Gastrocnemius medialis (tissue), 4 donors: ENCODE results near the gene SLC38A4.

Experiments
- CTCF ChIP-seq, 5 experiments: fragments of 450-650 bp in 3 of 5; fragments of 200-600 bp in 2 of 5; sonication (generic) in 2 of 5; IDR thresholded peaks in 4 of 5; conservative IDR thresholded peaks in 1 of 5; 1 replicate in 4 of 5; 2 replicates in 1 of 5; pipeline ENCODE4 v1.5.1; 2016 to 2019; ENCODE audit warnings: antibody characterized with exemption in 5 of 5, mild to moderate bottlenecking in 3 of 5, moderate library complexity in 3 of 5
- POLR2A ChIP-seq, 2 donors: fragments of 450-650 bp; IDR thresholded peaks; one replicate each; pipeline ENCODE4 v1.6.1; 2017; ENCODE audit warnings: antibody characterized with exemption in 2 of 2, mild to moderate bottlenecking in 2 of 2, moderate library complexity in 2 of 2

GRCh38 chr12:46752396-46752795 is 73.4 kb downstream of the SLC38A4 start:
- TF ChIP-seq CTCF (IDR thresholded peaks at IDR 0.05 in 4 of 5, conservative IDR thresholded peaks at IDR 0.05 in 1 of 5) (no peak), POLR2A (IDR thresholded peaks at IDR 0.05) (no peak)
